BE2C (cell line): ENCODE measurements around the gene STARD3.
A peak's percentile ranks its signal among the peaks of the same experiment; 100 is the strongest.

Experiments
- DNase-seq: peaks from one replicate; pipeline ENCODE4 v3.0.0-alpha.2; 2020
- H3K27me3 ChIP-seq: fragments of 250-450 bp; sonication (Bioruptor Pico); 2 replicates; pipeline ENCODE4 v1.5.1; 2020; ENCODE audit warnings: mild to moderate bottlenecking
- H3K36me3 ChIP-seq: fragments of 250-450 bp; sonication (Bioruptor Pico); 2 replicates; pipeline ENCODE4 v1.5.1; 2020; ENCODE audit warnings: mild to moderate bottlenecking
- H3K4me1 ChIP-seq: fragments of 250-450 bp; sonication (Bioruptor Pico); 2 replicates; pipeline ENCODE4 v1.5.1; 2020
- H3K4me3 ChIP-seq: 2 replicates; pipeline ENCODE4 v1.5.1; 2011; ENCODE audit warnings: low read depth, low read length
- H3K9me3 ChIP-seq: fragments of 250-450 bp; sonication (Bioruptor Pico); 2 replicates; pipeline ENCODE4 v1.5.1; 2020
- TF ChIP-seq, protein P1 (sequence below): IDR thresholded peaks from 2 replicates; pipeline ENCODE4 v1.5.1; 2012; ENCODE audit warnings: mild to moderate bottlenecking, low read depth, low read length

STARD3 gene

DNA sequence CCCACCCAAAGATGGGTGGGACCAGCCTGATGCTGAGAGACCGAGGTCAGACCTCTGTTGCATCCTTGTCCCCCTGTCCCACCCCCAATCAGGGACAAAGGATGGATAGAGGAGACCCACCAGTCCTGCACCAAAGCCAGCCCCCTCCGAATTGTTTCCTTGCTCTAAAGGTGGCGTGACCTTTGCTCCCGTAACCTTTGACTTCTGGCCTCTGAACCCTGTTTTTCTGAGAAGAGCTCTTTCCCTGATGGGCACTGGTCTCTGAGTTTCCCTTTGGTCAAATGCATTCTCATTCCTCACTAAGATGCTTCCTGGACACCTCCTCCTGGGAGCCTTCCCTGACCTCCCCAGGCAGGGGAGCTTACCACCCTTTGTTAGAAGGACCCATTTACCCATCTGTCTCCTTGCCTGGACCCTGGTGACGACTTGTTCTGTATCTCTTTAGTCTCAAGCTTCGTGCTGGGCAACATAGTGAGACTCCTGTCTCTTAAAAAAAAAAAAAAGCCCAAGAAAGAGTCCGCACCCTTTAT, 23.9 kb upstream of the STARD3 start:
- Histone ChIP-seq H3K4me1 (peaks cover 7% of the 10 kb centered on the region), H3K27me3 (peaks cover 39% of the 10 kb centered on the region), H3K36me3 (no peaks in the 10 kb centered on the region), H3K4me3 (no peak overlapping the region), H3K9me3 (no peaks in the 10 kb centered on the region; the same call in 1 of the 2 replicates)
- TF ChIP-seq, protein P1, sequence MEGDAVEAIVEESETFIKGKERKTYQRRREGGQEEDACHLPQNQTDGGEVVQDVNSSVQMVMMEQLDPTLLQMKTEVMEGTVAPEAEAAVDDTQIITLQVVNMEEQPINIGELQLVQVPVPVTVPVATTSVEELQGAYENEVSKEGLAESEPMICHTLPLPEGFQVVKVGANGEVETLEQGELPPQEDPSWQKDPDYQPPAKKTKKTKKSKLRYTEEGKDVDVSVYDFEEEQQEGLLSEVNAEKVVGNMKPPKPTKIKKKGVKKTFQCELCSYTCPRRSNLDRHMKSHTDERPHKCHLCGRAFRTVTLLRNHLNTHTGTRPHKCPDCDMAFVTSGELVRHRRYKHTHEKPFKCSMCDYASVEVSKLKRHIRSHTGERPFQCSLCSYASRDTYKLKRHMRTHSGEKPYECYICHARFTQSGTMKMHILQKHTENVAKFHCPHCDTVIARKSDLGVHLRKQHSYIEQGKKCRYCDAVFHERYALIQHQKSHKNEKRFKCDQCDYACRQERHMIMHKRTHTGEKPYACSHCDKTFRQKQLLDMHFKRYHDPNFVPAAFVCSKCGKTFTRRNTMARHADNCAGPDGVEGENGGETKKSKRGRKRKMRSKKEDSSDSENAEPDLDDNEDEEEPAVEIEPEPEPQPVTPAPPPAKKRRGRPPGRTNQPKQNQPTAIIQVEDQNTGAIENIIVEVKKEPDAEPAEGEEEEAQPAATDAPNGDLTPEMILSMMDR = no peak
- DNase-seq = no peak

DNA sequence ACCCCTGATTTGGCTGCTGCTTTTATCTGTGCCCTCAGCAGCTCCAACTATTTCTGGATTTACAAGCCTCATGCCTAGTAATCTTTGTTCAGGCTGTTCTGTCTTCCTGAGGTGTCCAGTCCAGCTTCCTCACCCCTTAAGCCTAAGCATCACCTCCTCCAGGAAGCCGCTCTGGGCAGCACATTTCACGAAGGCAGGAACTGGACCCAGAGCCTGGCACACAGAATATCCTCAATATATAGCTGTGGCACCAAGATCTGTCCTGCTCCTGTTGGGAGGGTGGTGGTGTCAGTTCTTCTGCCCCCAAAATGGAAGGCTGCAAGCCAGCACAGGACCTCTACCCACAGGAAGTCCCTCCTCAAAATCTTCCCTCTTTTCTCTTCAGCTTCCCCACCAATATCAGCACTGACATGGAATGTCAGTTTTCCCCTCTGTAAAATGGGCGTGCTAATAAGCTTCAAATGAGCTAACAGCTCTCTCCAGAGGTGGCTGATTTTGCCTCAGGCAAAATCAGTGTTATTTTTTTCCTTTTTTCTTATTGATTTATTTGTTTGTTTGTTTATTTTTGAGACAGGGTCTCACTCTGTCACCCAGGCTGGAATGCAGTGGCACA, 22.3 kb upstream of the STARD3 start:
- Histone ChIP-seq H3K4me3 (no peak overlapping the region), H3K9me3 (no peaks in the 10 kb centered on the region; the same call in 1 of the 2 replicates), H3K27me3 (peaks cover 23% of the 10 kb centered on the region), H3K4me1 (peaks cover 7% of the 10 kb centered on the region), H3K36me3 (no peaks in the 10 kb centered on the region)
- DNase-seq = no peak
- TF ChIP-seq, protein P1 = no peak

DNA sequence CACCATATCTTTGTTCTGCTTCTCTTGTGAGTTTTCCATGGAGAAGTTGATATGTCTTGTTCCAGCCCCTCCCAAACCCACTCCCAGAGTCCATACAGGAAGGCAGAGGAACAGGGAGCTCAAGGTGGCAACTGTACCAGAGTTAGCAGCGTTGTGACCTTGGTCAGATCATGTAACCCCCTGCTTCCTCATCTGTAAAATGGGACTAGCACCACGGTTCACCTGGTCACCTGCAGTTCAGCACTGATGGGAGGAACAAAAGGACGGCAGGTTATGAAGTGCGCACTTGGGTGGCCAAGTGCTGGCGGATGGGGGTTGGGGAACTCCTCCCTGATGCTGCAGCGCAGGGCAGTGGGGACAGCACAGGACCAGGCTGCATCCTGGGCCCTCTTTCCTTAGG, 21.5 kb upstream of the STARD3 start:
- no peaks in the 10 kb centered on the region for H3K36me3 ChIP-seq
- H3K9me3 ChIP-seq = no peaks in the 10 kb centered on the region; the same call in 1 of the 2 replicates
- no peak for DNase-seq
- TF ChIP-seq, protein P1 = no peak
- no peak overlapping the region for H3K4me3 ChIP-seq
- H3K4me1 ChIP-seq = peaks cover 7% of the 10 kb centered on the region
- peaks cover 19% of the 10 kb centered on the region for H3K27me3 ChIP-seq

DNA sequence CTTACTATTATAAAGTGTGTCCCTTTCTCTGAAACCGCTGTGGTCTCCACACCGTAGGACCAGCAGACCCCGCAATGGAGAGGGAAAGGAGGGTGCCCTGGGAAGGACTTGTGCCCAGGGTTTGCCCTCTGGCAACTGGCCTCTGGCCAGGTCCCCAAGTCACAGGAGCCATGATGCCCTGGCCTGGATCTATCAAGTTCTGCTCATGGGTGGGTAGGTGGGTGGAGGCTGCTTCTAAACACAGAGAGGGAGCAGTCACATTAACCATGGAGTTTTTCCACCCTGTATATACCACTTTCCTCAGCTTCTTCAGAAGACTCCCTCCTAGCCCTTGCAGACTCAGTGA, 19.9 kb upstream of the STARD3 start:
- Histone ChIP-seq H3K4me3 (no peak overlapping the region), H3K9me3 (no peaks in the 10 kb centered on the region; the same call in 1 of the 2 replicates), H3K36me3 (no peaks in the 10 kb centered on the region), H3K4me1 (peaks cover 7% of the 10 kb centered on the region), H3K27me3 (peaks cover 19% of the 10 kb centered on the region)
- no peak for DNase-seq
- TF ChIP-seq, protein P1 = no peak

DNA sequence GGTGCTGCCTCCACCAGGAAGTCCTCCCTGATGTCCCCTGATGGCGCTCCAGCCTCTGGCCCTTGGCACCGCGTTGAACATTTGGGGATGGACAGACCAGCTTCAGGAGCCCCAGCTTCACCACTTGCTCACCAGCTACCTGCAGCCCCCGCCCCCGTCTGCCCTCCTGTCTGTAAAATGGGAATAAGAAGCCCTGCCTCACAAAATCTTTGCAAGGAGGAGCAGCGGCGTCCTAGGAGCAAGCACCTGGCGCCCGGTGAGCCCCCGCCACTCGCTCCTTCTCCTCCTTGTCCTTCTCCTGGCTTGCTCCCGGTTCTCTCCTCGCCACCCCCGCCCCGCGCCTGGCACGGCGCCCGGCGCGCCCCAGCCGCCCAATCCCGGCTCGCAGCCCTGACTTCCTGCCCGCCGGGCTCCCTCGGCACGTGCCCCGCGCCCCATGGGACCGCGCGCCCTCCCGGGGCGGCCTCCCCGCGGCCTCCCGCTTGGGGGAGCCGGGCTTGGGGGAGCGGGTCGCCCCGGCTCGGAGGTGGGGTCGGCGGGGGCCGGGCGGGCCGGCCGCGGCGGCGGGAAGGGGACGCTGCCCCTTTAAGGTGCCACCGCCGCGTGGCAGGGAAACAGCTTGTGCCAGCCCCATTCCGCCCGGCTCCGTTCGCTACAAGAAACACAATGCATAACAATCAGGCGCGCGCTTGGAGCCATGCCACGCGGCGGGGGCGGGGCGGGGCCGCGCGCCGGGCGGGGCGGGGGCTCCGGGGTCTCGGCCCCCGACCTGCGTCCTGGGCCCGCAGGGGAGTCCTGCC, 19.3 kb upstream of the STARD3 start:
- H3K4me1 ChIP-seq = peaks cover 7% of the 10 kb centered on the region
- peaks cover 13% of the 10 kb centered on the region for H3K27me3 ChIP-seq
- DNase-seq = peak; percentile 82
- peak overlapping the region; percentile 65 for H3K4me3 ChIP-seq
- no peaks in the 10 kb centered on the region; the same call in 1 of the 2 replicates for H3K9me3 ChIP-seq
- TF ChIP-seq, protein P1 = no peak
- no peaks in the 10 kb centered on the region for H3K36me3 ChIP-seq
